NOMO-1 treated with DMSO at 0.1 percent for 48 hours (cell line): ENCODE data around the gene SERPINA3.
"Not testable (repeated sequence)": the region's sequence is repeated elsewhere in the genome, so short reads cannot be mapped to it uniquely, and the experiment has no call there.

Experiments
- DNase-seq: peaks from one replicate; lab custom pipeline; 2025; ENCODE audit not compliant: unreplicated experiment; lab: John Stamatoyannopoulos, UW

SERPINA3 gene

GRCh38 chr14:94631050-94631449 is 18.9 kb downstream of the SERPINA3 start:
- DNase-seq, result no peak

GRCh38 chr14:94631536-94632304 is 19.5 kb downstream of the SERPINA3 start:
- no peak for DNase-seq

DNA sequence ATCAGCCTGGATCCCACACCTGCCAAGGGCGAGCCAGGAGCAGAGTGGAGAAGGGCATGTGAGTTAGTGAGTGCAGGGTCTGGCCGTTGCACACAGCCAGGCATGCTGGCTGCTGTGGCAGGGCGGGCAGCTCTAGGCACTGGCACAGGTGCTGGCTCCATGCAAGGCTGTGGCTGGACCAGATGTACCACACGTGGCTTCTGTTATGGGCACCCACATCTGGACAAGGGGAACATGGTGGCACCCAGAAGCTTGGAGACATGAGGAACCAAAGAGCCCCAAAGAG is 20.1 kb downstream of the SERPINA3 start:
- no peak for DNase-seq

GRCh38 chr14:94633121-94633520 is 20.9 kb downstream of the SERPINA3 start:
- no peak for DNase-seq

DNA sequence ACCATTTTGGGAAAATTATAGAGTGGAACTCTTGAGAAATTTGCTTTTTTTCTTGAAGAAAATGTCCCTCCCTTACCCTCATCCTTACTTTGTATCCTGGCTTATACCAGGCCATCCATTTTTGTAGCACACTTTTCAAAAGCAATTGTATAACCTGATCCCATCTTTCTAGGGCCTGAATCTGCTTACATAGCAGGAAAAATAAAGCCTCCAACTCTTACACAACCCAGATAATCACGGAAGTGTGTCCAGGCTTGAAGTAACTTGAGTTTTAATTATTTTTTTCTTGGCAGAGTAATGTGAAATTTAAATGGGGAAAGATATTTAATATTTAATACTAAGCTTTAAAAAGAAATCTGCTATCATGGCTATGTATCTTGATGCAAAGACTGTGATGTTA is 23.0 kb downstream of the SERPINA3 start:
- no peak for DNase-seq

DNA sequence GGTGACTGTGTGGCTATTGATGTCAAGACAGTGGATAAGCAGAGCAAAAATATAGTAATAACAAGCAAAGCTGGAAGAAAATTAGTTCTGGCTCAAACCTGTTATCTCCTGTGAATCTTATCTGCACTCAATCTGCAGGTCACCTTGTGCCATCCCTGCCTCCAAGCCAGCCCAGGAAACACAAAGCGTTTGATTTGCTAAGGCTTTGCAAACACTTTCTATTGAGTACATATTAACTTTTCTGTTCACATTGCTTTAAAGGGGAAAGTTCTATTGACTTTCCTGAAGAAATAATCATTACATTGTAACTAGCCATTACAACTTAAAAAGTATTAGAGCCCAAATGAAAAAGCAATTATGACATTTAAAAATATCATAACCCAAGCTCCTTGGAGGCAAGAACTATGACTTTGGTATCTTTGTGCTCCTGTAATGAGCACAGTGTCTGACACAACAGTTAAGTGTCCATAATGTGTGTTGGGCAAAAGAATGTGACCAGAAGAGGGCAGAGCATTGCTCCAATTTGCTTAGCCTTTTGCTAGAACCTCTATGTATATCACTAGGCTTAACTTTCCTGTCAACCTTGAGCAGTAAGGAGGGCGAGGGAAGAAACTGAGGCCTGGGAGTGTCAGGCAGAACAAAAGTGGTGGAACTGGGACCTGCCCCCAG is 24.7 kb downstream of the SERPINA3 start:
- peak; percentile 0 for DNase-seq

DNA sequence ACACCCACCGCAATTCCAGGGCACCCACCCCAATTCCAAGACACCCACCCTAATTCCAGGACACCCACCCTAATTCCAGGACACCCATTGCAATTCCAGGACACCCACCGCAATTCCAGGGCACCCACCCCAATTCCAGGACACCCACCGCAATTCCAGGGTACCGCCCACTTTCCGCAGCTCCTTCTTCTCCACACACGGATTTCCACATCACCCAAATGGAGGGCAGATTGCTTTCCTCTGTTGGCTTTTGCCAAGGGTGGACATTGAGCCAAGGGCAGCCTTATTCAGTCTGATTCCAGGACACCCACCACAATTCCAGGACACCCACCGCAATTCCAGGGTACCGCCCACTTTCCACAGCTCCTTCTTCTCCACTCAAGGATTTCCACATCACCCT is 25.6 kb downstream of the SERPINA3 start:
- DNase-seq, result not testable (repeated sequence)

- no peak for DNase-seq
Measured at GRCh38 chr14:94638339-94638738, 26.1 kb downstream of the SERPINA3 start.

DNA sequence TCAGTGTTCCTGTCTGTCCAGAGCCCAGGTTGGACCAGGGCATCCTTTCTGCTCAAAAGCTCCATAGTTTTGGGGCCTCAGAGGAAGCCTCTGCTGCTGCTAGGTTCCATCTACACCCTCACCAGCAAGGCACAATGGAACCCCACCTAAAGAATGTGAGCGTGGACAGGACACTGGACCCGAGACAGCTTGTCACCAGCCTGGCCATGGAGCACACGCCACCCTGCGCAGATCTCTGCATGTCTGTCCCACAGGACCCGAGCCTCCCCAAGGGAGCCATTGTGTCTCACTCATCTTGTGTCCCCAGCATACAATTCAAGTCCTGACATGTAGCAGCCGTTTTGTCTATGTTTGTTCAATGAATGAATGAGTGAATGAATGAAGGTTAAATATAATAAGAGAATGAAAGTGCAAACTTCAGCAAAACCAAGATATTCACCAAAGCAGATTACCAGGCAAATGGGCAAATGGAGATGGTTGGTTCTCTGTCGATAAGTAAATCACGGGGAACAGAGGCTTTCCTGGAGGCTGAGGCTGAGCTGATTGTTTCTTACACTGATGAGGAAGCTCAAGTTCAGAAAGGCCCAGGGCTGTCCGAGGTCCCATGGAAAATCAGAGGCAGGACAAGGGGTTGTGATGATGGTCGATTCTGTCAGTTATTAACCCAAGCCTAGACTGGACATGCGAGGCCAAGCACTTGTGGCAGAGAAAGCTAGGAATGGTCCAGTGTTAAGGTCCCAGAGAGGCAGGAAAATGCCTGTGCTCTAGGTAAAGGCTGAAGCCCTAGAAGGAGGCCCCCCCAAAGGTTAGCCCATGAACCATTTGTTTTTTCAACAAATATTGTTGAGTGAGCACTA is 27.0 kb downstream of the SERPINA3 start:
- DNase-seq, result no peak

GRCh38 chr14:94640721-94641631 is 28.8 kb downstream of the SERPINA3 start:
- DNase-seq, result no peak

DNA sequence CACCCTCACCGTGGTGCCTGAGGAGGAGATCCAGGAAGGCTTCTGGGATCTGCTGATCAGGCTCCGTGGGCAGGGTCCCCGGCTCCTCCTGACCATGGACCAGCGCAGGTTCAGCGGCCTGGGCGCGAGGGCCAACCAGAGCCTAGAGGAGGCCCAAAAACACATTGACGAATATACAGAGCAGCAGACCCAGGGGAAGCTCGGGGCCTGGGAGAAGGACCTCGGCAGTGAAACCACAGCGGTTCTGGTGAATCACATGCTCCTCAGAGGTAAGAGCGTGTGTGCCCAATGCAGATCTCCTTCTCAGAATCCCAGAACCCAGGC is 29.4 kb downstream of the SERPINA3 start:
- DNase-seq, result no peak

DNA sequence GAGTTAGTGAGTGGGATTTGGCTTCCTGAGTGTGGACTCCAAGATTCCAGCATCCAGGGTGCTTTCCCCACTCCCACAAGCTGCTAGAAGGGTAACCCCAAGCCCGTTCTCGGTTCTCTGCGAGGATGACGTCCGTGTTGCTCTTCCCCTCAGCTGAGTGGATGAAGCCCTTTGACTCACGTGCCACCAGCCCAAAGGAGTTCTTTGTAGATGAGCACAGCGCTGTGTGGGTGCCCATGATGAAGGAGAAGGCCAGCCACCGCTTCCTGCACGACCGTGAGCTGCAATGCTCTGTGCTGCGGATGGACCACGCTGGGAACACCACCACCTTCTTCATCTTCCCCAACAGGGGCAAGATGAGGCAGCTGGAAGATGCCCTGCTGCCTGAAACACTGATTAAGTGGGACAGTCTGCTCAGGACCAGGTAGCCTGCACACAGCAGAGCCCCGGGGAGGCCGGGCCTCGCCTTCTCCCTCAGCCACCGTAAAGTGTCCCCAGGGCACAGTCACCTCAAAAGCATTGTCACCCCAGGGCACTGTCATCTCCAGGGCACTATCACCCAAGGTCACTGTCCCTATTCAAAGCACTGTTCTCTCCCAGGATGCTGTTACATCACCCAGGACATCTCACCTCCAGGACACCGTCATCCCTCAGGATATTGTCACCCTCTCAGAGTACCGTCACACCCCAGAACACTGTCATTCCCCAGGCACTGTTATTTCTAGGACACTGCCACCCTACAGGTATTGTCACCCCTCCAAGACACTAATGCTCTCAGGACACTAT is 31.3 kb downstream of the SERPINA3 start:
- no peak for DNase-seq

DNA sequence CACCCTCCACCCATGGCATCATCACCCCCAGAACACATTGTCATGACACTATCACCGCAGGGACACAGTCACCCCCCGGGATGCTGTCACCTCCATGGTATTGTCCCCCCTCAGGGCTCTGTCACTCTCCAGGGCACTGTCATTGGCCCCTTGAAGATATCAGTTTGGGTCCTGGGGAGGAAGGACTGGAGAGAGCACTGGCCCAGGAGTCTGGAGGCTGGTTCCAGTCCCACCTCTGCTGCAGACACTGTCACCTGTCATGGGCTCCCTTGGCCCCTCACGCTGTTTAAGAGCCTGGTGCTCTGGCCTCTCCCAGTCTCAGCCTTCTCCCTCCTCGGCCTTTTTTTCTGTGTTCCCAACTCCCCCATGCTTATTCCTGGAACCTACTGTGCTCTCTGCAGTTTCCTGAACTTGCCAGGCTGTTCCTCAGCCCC is 31.9 kb downstream of the SERPINA3 start:
- no peak for DNase-seq

- DNase-seq, result no peak
Measured at GRCh38 chr14:94646066-94646465, 33.9 kb downstream of the SERPINA3 start.

GRCh38 chr14:94646481-94646880 is 34.3 kb downstream of the SERPINA3 start:
- DNase-seq, result no peak

DNA sequence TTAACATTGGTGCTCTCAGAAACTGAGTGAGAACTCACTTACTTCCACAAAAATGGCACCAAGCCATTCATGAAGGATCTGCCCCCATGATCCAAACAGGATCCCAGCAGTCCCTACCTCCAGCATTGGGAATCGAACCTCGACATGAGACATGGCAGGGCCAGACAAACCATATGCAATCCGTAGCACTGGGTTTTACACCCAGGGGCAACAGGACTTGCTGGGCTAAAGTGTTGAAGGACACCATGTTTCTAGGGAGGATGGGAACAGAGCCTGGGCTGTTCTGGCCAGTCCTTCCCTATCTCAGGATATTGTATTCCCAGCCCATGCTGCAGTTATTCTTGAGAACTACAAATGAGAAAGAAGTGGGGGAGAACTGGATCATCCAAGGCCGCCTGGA is 36.6 kb downstream of the SERPINA3 start:
- no peak for DNase-seq

GRCh38 chr14:94649543-94650443 is 37.6 kb downstream of the SERPINA3 start:
- no peak for DNase-seq

- no peak for DNase-seq
Measured at GRCh38 chr14:94650444-94650775, 38.2 kb downstream of the SERPINA3 start.
